OCI-LY3 (cell line): ENCODE results near the gene CDON.

ENCODE experiments used
- H2AFZ ChIP-seq: fragments of 200-600, 300-600 bp; shearing (Covaris generic); 2 replicates; pipeline ENCODE4 v1.6.0; 2014; ENCODE audit warnings: antibody characterized with exemption, low read depth, low read length
- H3K27ac ChIP-seq: fragments of 200-600, 300-600 bp; sonication (generic); 2 replicates; pipeline ENCODE4 v1.5.1; 2014; ENCODE audit warnings: mild to moderate bottlenecking, low read length, moderate library complexity, mixed read lengths
- H3K27me3 ChIP-seq: fragments of 200-600, 300-600 bp; sonication (generic); 2 replicates; pipeline ENCODE4 v1.6.1; 2014; ENCODE audit warnings: low read depth, low read length, mixed read lengths
- H3K36me3 ChIP-seq: fragments of 200-600, 300-600 bp; sonication (generic); replicated peaks from 2 replicates; pipeline ENCODE3; 2014; ENCODE audit warnings: low read depth, low read length, mixed read lengths
- H3K4me1 ChIP-seq: fragments of 300-600, 200-600 bp; sonication (generic); 2 replicates; pipeline ENCODE4 v1.6.1; 2014; ENCODE audit warnings: low read length, mixed read lengths
- H3K4me2 ChIP-seq: fragments of 200-600, 300-600 bp; sonication (generic); 2 replicates; pipeline ENCODE4 v1.6.1; 2014; ENCODE audit warnings: low read length, mixed read lengths
- H3K4me3 ChIP-seq: fragments of 300-600, 200-600 bp; sonication (generic); 2 replicates; pipeline ENCODE4 v1.5.1; 2014; ENCODE audit warnings: antibody characterized with exemption, mild to moderate bottlenecking, low read length, moderate library complexity
- H3K79me2 ChIP-seq: fragments of 300-600, 200-600 bp; shearing (Covaris generic); 2 replicates; pipeline ENCODE4 v1.6.1; 2014; ENCODE audit warnings: mild to moderate bottlenecking, low read length, mixed read lengths
- H3K9ac ChIP-seq: fragments of 300-600, 200-600 bp; shearing (Covaris generic); 2 replicates; pipeline ENCODE4 v1.6.0; 2014; ENCODE audit warnings: mild to moderate bottlenecking, low read length, moderate library complexity
- H3K9me3 ChIP-seq: fragments of 200-600, 300-600 bp; shearing (Covaris generic); 2 replicates; pipeline ENCODE4 v1.6.1; 2014; ENCODE audit warnings: low read length, mixed read lengths; ENCODE audit not compliant: insufficient read depth
- H4K20me1 ChIP-seq: fragments of 200-600, 300-600 bp; sonication (generic); 2 replicates; pipeline ENCODE4 v1.6.1; 2016; ENCODE audit warnings: low read length, mixed read lengths; ENCODE audit not compliant: insufficient read depth
- EZH2phosphoT487 ChIP-seq: fragments of 200-600 bp; shearing (Covaris generic); IDR thresholded peaks from 2 replicates; pipeline ENCODE4 v1.6.1; 2018; ENCODE audit warnings: antibody characterized with exemption, mixed run types, low read depth
- TF ChIP-seq, protein P1 (sequence below): fragments of 200-600, 300-600 bp; sonication (generic); IDR thresholded peaks from 2 replicates; pipeline ENCODE4 v1.5.1; 2014; ENCODE audit warnings: antibody characterized with exemption, low read length, low read depth

The CDON gene

DNA sequence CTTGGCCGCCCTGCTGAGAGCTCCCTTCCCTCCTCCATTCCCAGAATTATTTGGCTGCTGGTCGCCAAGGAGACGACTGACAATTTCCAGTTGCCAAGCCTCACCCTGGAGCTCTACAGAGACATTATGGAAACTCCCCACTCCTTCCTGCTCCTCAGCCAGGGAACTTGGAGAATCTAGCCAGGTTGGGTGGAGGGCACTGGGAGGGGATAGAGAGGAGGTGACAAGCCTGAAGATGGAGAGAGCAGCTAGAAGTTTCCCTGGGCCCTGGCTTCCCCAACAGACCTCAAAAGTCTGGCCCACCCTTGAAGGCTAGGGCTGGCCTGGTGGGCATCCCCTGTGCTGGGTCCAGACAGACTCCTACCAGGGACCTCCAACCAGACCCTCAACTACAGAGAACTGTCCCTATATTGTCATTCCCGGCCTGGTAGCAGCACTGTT is 123.6 kb downstream of the CDON start:
- H3K27ac ChIP-seq = no peak overlapping the region
- no peaks in the 10 kb centered on the region for H3K4me1 ChIP-seq
- no peaks in the 10 kb centered on the region for H4K20me1 ChIP-seq
- H3K36me3 ChIP-seq = no peaks in the 10 kb centered on the region
- no peaks in the 10 kb centered on the region for H3K9me3 ChIP-seq
- no peak overlapping the region for H3K4me2 ChIP-seq
- no peaks in the 10 kb centered on the region for H3K79me2 ChIP-seq
- H3K27me3 ChIP-seq = no peaks in the 10 kb centered on the region
- H2AFZ ChIP-seq = no peak overlapping the region
- H3K9ac ChIP-seq = no peak overlapping the region
- TF ChIP-seq, protein P1, sequence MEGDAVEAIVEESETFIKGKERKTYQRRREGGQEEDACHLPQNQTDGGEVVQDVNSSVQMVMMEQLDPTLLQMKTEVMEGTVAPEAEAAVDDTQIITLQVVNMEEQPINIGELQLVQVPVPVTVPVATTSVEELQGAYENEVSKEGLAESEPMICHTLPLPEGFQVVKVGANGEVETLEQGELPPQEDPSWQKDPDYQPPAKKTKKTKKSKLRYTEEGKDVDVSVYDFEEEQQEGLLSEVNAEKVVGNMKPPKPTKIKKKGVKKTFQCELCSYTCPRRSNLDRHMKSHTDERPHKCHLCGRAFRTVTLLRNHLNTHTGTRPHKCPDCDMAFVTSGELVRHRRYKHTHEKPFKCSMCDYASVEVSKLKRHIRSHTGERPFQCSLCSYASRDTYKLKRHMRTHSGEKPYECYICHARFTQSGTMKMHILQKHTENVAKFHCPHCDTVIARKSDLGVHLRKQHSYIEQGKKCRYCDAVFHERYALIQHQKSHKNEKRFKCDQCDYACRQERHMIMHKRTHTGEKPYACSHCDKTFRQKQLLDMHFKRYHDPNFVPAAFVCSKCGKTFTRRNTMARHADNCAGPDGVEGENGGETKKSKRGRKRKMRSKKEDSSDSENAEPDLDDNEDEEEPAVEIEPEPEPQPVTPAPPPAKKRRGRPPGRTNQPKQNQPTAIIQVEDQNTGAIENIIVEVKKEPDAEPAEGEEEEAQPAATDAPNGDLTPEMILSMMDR = no peak
- no peak for TF ChIP-seq EZH2phosphoT487
- no peak overlapping the region for H3K4me3 ChIP-seq

DNA sequence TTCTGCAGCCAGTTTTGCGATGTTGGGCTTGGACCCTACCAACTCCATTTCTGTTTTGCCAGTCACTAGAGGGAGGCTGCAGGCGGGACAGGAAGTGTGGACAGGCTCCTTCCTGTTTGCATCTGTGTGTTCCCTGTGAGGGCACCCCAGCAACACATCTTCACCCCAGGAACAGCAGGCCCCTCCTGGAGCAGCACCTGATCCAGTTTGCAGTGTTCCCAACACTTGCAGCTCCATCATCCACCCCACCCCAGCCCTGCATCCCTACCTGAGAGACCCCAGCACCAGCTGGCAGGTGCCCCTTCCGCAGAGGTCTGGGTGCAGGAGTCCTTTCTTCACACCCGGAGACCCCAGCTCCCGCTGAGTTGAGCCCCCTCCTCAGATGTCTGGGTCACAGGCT is 124.2 kb downstream of the CDON start:
- no peaks in the 10 kb centered on the region for H3K36me3 ChIP-seq
- H3K9ac ChIP-seq = no peak overlapping the region
- no peak overlapping the region for H3K27ac ChIP-seq
- no peaks in the 10 kb centered on the region for H4K20me1 ChIP-seq
- no peaks in the 10 kb centered on the region for H3K4me1 ChIP-seq
- H3K79me2 ChIP-seq = no peaks in the 10 kb centered on the region
- TF ChIP-seq, protein P1 = no peak
- no peak overlapping the region for H3K4me3 ChIP-seq
- H3K9me3 ChIP-seq = no peaks in the 10 kb centered on the region
- peak overlapping the region; percentile 82 for H2AFZ ChIP-seq
- H3K4me2 ChIP-seq = no peak overlapping the region
- 0 out of 2 replicates have a peak, but pooled peaks cover 1% of the 10 kb centered on the region for H3K27me3 ChIP-seq

DNA sequence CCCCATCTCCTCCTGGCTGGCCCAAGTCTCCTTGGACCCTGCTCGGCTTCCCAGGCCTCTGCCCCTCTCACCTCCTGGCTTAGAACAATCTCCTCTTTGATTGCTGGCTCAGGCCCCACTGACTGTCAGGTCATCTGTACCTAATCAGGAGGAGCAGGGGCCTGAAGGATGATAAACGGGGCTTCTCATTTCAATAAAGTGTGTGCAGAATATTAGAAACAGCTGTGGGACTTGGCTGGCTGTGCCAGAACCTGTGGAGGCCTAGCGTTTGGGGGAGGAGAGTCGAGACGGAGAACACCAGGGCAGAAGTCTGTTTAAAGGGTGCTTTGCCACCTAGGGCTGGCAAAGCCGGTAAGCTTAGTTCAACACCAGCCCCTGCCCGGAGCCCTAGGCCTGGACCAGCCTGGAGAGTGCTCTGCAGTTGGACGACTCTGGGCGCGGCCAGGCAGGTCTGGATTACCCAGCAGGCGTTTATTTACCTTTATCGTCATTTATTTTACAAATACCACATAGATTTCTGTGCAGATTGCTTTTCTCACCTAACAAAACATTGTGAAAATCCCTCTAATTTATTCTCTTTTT is 127.0 kb downstream of the CDON start:
- Histone ChIP-seq H3K36me3 (no peaks in the 10 kb centered on the region), H2AFZ (no peak overlapping the region), H4K20me1 (no peaks in the 10 kb centered on the region), H3K9ac (no peak overlapping the region), H3K27ac (no peak overlapping the region), H3K79me2 (no peaks in the 10 kb centered on the region), H3K4me3 (no peak overlapping the region), H3K27me3 (peaks cover 10% of the 10 kb centered on the region), H3K4me2 (no peak overlapping the region), H3K9me3 (no peaks in the 10 kb centered on the region), H3K4me1 (peaks cover 3% of the 10 kb centered on the region)
- no peak for TF ChIP-seq EZH2phosphoT487
- TF ChIP-seq, protein P1 = no peak

DNA sequence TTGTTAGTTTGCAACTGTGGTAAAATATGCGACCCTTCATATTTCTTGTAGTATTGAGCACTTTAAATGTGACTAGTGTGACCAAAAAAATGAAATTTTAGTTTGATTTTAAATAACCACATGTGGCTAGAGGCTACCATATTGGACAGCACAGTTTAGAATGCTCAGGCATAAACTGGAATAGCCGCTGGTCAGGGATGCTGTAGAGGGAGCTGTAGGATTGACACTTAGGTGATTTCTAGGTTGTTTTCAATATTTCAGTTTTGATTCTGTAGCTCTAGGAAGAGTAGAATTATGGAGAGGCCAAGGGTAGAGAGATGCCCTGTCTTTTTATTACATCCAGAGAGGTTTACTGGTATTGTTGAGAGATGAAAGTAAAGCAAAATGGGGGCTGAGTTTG is 127.6 kb downstream of the CDON start:
- no peak overlapping the region for H3K27ac ChIP-seq
- no peak for TF ChIP-seq EZH2phosphoT487
- TF ChIP-seq, protein P1 = peak; percentile 19; the same call in 1 of the 2 replicates
- H3K79me2 ChIP-seq = no peaks in the 10 kb centered on the region
- H3K4me2 ChIP-seq = no peak overlapping the region
- H4K20me1 ChIP-seq = no peaks in the 10 kb centered on the region
- H3K9me3 ChIP-seq = no peaks in the 10 kb centered on the region
- no peak overlapping the region for H3K9ac ChIP-seq
- H3K4me3 ChIP-seq = no peak overlapping the region
- peaks cover 10% of the 10 kb centered on the region for H3K27me3 ChIP-seq
- no peak overlapping the region for H2AFZ ChIP-seq
- H3K4me1 ChIP-seq = peaks cover 3% of the 10 kb centered on the region
- no peaks in the 10 kb centered on the region for H3K36me3 ChIP-seq
